ENCODE measurements around the gene PPIL1. TPM values are rescaled to one million over a fixed set of nuclear protein-coding genes. Genes with fewer than 3 reads are reported as not detected.

The PPIL1 gene
- total RNA-seq, 1 experiment from 2014 or later, result 72.0 TPM

DNA sequence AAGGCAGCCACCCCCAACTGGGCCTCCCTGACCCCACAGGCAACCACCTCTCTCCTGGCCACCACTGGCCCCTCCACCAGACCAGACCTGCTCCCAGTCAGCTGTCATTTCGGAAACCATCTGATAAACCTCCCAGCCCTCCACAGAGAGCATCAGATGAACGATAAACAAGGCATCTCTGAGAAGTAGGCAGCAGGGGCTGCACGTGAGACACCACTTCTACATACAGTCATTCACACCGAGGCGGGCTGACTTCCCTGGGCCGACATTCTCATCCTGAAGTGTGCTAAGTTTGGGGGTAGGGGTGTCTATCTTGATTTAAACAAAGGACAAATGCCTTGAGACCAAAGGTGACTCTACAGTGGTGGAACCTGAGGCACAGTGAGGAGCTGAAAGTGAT, 49.2 kb downstream of the PPIL1 start:
- no peak overlapping the region for H3K4me3 ChIP-seq (ENCODE audit: low read depth, low read length, poor library complexity, severe bottlenecking)
- DNase-seq (ENCODE audit: low spot score), result no peak
- POLR2A ChIA-PET (ENCODE audit: low non-redundant PET), result no interaction called here
- TF ChIP-seq EZH2 (IDR thresholded peaks at IDR 0.05; ENCODE audit: borderline replicate concordance, low read depth, low read length, poor library complexity, severe bottlenecking) (no peak), CTCF (conservative IDR thresholded peaks at IDR 0.05; ENCODE audit: low read depth, low read length) (no peak)
- H3K27ac ChIP-seq (ENCODE audit: low read depth, low read length, poor library complexity, severe bottlenecking), result no peak overlapping the region
- CTCF ChIA-PET, result no interaction called here
- intact Hi-C loops (cut with micrococcal nuclease; ENCODE audit: unreplicated experiment), result no loop called here
- H3K36me3 ChIP-seq (ENCODE audit: insufficient read depth, low read length, poor library complexity, severe bottlenecking), result no peaks in the 10 kb centered on the region
- H3K27me3 ChIP-seq (replicated peaks; ENCODE audit: insufficient read depth, low read depth, low read length, poor library complexity), result no peaks in the 10 kb centered on the region
- BruUV-seq (replicated peaks), result no TSS peak
- H3K4me1 ChIP-seq (ENCODE audit: insufficient read depth, low read length, poor library complexity, severe bottlenecking), result no peaks in the 10 kb centered on the region
- no peaks in the 10 kb centered on the region for H3K9me3 ChIP-seq (ENCODE audit: low read depth, low read length, poor library complexity, severe bottlenecking)

GRCh38 chr6:36824253-36824652, 50.4 kb downstream of the PPIL1 start:
- Histone ChIP-seq H3K4me1 (ENCODE audit: insufficient read depth, low read length, poor library complexity, severe bottlenecking) (no peaks in the 10 kb centered on the region), H3K27ac (ENCODE audit: low read depth, low read length, poor library complexity, severe bottlenecking) (no peak overlapping the region), H3K36me3 (ENCODE audit: insufficient read depth, low read length, poor library complexity, severe bottlenecking) (no peaks in the 10 kb centered on the region), H3K9me3 (ENCODE audit: low read depth, low read length, poor library complexity, severe bottlenecking) (no peaks in the 10 kb centered on the region), H3K27me3 (replicated peaks; ENCODE audit: insufficient read depth, low read depth, low read length, poor library complexity) (no peaks in the 10 kb centered on the region), H3K4me3 (ENCODE audit: low read depth, low read length, poor library complexity, severe bottlenecking) (no peak overlapping the region)
- DNase-seq (ENCODE audit: low spot score), result no peak
- CTCF ChIA-PET, result interaction anchor here (0.6 kb wide), 1 partner anchor 177 kb away, joined by 4 read pairs; no protein-coding TSS in a partner anchor
- intact Hi-C loops (cut with micrococcal nuclease; ENCODE audit: unreplicated experiment), result no loop called here
- POLR2A ChIA-PET (ENCODE audit: low non-redundant PET), result no interaction called here
- no TSS peak for BruUV-seq (replicated peaks)
- no peak for TF ChIP-seq EZH2 (IDR thresholded peaks at IDR 0.05; ENCODE audit: borderline replicate concordance, low read depth, low read length, poor library complexity, severe bottlenecking)
- TF ChIP-seq CTCF (conservative IDR thresholded peaks at IDR 0.05; ENCODE audit: low read depth, low read length), result no peak

GRCh38 chr6:36823421-36824096, 51.0 kb downstream of the PPIL1 start:
- TF ChIP-seq EZH2 (IDR thresholded peaks at IDR 0.05; ENCODE audit: borderline replicate concordance, low read depth, low read length, poor library complexity, severe bottlenecking) (no peak), CTCF (conservative IDR thresholded peaks at IDR 0.05; ENCODE audit: low read depth, low read length) (no peak)
- ChIA-PET POLR2A (ENCODE audit: low non-redundant PET) (no interaction called here), CTCF (no interaction called here)
- Histone ChIP-seq H3K4me1 (ENCODE audit: insufficient read depth, low read length, poor library complexity, severe bottlenecking) (no peaks in the 10 kb centered on the region), H3K27me3 (replicated peaks; ENCODE audit: insufficient read depth, low read depth, low read length, poor library complexity) (no peaks in the 10 kb centered on the region), H3K27ac (ENCODE audit: low read depth, low read length, poor library complexity, severe bottlenecking) (no peak overlapping the region), H3K36me3 (ENCODE audit: insufficient read depth, low read length, poor library complexity, severe bottlenecking) (no peaks in the 10 kb centered on the region), H3K4me3 (ENCODE audit: low read depth, low read length, poor library complexity, severe bottlenecking) (no peak overlapping the region), H3K9me3 (ENCODE audit: low read depth, low read length, poor library complexity, severe bottlenecking) (no peaks in the 10 kb centered on the region)
- intact Hi-C loops (cut with micrococcal nuclease; ENCODE audit: unreplicated experiment), result no loop called here
- DNase-seq (ENCODE audit: low spot score), result no peak
- no TSS peak for BruUV-seq (replicated peaks)
